Right lobe of liver (tissue), 4 donors: ENCODE data around the gene GRIK2.

ENCODE experiments used
- POLR2A ChIP-seq: fragments of 450-650 bp; IDR thresholded peaks from one replicate; pipeline ENCODE4 v1.6.1; 2017; ENCODE audit warnings: antibody characterized with exemption, mild to moderate bottlenecking
- TF ChIP-seq, protein P1 (sequence below), 4 donors: fragments of 200-600 bp in 3 of 4; fragments of 450-650 bp in 1 of 4; IDR thresholded peaks; one replicate each; pipeline versions ENCODE4 v1.5.1 to v1.8.0; 2016 to 2022; ENCODE audit warnings: antibody characterized with exemption in 4 of 4, mild to moderate bottlenecking in 2 of 4
- donor health status: DM: no; HTN: no; CAD: no.
- donor health status: DM: no; HTN: no; CAD: no.
- donor health status: DM: no; HTN: yes; CAD: no.

DNA sequence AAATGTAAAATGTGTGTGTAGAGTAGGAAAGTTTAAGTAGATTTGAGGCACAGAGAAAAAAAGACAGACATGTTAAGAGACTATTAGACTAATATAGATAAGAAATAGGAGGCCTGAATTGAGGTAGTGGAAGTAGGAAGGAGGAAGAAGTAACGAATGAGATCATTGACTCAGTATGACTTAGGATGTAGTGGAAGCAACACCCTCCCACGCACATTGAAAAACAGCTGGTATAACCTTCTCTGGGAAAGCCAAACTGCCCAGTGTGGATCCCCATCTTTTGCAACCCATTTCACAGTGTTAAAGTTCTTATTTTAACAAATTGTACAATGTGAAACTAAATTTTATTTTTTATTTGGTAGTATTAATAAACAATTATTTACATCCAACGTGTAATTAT, 89.1 kb downstream of the GRIK2 start:
- TF ChIP-seq, protein P1, sequence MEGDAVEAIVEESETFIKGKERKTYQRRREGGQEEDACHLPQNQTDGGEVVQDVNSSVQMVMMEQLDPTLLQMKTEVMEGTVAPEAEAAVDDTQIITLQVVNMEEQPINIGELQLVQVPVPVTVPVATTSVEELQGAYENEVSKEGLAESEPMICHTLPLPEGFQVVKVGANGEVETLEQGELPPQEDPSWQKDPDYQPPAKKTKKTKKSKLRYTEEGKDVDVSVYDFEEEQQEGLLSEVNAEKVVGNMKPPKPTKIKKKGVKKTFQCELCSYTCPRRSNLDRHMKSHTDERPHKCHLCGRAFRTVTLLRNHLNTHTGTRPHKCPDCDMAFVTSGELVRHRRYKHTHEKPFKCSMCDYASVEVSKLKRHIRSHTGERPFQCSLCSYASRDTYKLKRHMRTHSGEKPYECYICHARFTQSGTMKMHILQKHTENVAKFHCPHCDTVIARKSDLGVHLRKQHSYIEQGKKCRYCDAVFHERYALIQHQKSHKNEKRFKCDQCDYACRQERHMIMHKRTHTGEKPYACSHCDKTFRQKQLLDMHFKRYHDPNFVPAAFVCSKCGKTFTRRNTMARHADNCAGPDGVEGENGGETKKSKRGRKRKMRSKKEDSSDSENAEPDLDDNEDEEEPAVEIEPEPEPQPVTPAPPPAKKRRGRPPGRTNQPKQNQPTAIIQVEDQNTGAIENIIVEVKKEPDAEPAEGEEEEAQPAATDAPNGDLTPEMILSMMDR (IDR thresholded peaks at IDR 0.05) = no peak
- no peak for TF ChIP-seq POLR2A
